ENCODE results near the gene INHBB.
"Not testable (repeated sequence)": the region's sequence is repeated elsewhere in the genome, so short reads cannot be mapped to it uniquely, and the experiment has no call there.

Gene INHBB

GRCh38 chr2:120316528-120317179 lies 29.3 kb upstream of the INHBB start:
- no peak for DNase-seq

- no peak for DNase-seq
Observed at GRCh38 chr2:120317180-120317533, 28.8 kb upstream of the INHBB start.

- DNase-seq, result no peak
Observed at GRCh38 chr2:120317916-120318315, 28.0 kb upstream of the INHBB start.

GRCh38 chr2:120318626-120319025 lies 27.3 kb upstream of the INHBB start:
- DNase-seq, result no peak

GRCh38 chr2:120319123-120319522 lies 26.8 kb upstream of the INHBB start:
- no peak for DNase-seq

- no peak for DNase-seq
Observed at GRCh38 chr2:120319686-120320317, 26.1 kb upstream of the INHBB start.

- DNase-seq, result no peak
Observed at GRCh38 chr2:120320318-120320851, 25.6 kb upstream of the INHBB start.

GRCh38 chr2:120320887-120321556 lies 24.9 kb upstream of the INHBB start:
- not testable (repeated sequence) for DNase-seq

GRCh38 chr2:120321721-120322284 lies 24.1 kb upstream of the INHBB start:
- DNase-seq, result no peak

- DNase-seq, result no peak
Observed at GRCh38 chr2:120322329-120322728, 23.6 kb upstream of the INHBB start.

- DNase-seq, result no peak
Observed at GRCh38 chr2:120323214-120323613, 22.7 kb upstream of the INHBB start.

GRCh38 chr2:120323807-120324399 lies 22.0 kb upstream of the INHBB start:
- no peak for DNase-seq

GRCh38 chr2:120324933-120325332 lies 21.0 kb upstream of the INHBB start:
- no peak for DNase-seq

GRCh38 chr2:120326066-120326465 lies 19.9 kb upstream of the INHBB start:
- no peak for DNase-seq

GRCh38 chr2:120330946-120331822 lies 14.8 kb upstream of the INHBB start:
- no peak for DNase-seq

GRCh38 chr2:120331903-120332302 lies 14.0 kb upstream of the INHBB start:
- no peak for DNase-seq

GRCh38 chr2:120332384-120332783 lies 13.6 kb upstream of the INHBB start:
- DNase-seq, result no peak

- DNase-seq, result no peak
Observed at GRCh38 chr2:120334068-120334467, 11.9 kb upstream of the INHBB start.

- no peak for DNase-seq
Observed at GRCh38 chr2:120336749-120337148, 9.2 kb upstream of the INHBB start.

GRCh38 chr2:120338015-120338414 lies 7.9 kb upstream of the INHBB start:
- DNase-seq, result no peak

GRCh38 chr2:120341977-120342376 lies 4.0 kb upstream of the INHBB start:
- no peak for DNase-seq

GRCh38 chr2:120342446-120342845 lies 3.5 kb upstream of the INHBB start:
- no peak for DNase-seq

- DNase-seq, result no peak
Observed at GRCh38 chr2:120343100-120343432, 2.9 kb upstream of the INHBB start.
